ENCODE data around the gene COTL1. TPM values are rescaled to one million over a fixed set of nuclear protein-coding genes. Genes with fewer than 3 reads are reported as not detected.

Gene COTL1
- polyA plus RNA-seq, 2 of the 4 experiments (the other 2 are of a cell fraction), result 89.7 to 372 TPM

DNA sequence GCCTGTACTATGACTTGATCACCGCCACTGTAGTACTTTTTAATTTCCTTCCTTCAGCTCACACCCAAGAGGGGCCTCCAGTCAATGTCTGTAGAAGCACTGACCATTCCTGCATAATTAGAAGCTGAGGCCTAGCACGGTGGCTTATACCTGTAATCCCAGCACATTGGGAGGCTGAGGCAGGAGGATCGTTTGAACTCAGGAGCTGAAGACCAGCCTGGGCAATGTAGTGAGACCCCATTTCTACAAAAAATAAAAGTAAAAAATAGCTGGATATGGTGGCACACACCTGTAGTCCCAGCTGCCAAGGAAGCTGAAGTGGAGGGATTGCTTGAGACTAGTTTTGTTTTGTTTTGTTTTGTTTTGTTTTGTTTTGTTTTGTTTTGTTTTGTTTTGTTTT is 36.4 kb upstream of the COTL1 start:
- ChIA-PET CTCF (interaction anchor here (0.6 to 5.4 kb wide), 7 partner anchors 9 to 141 kb away, joined by 3 to 26 read pairs (median 6); no protein-coding TSS in a partner anchor), POLR2A (no interaction called here)
- ATAC-seq, result no peak
- H3K27ac ChIP-seq, result no peak overlapping the region
- H3K4me2 ChIP-seq, result no peak overlapping the region
- 83% methylated on average over 3 of the region's 3 CpGs for WGBS (ENCODE audit: missing lambda C conversion rate)
- H3K9me3 ChIP-seq, result no peaks in the 10 kb centered on the region
- no peak for DNase-seq (ENCODE audit: low read depth in 1 of 2, low spot score in 1 of 2)
- TF ChIP-seq POLR2A (IDR thresholded peaks at IDR 0.05; ENCODE audit: low read length) (no peak), FOXS1 (CRISPR knock-in tag; IDR thresholded peaks at IDR 0.05) (no peak), RAD21 (conservative IDR thresholded peaks at IDR 0.05 in 1 of 2, IDR thresholded peaks at IDR 0.05 in 1 of 2) (no peak), NR3C1 (IDR thresholded peaks at IDR 0.05) (no peak), HEYL (CRISPR knock-in tag; IDR thresholded peaks at IDR 0.05) (no peak), TP53 (CRISPR knock-in tag; IDR thresholded peaks at IDR 0.05) (no peak), KDM1A (IDR thresholded peaks at IDR 0.05; ENCODE audit: low read depth) (no peak), EHF (CRISPR knock-in tag; IDR thresholded peaks at IDR 0.05) (no peak), MYC (IDR thresholded peaks at IDR 0.05; ENCODE audit: borderline replicate concordance, low read length) (no peak), USF2 (IDR thresholded peaks at IDR 0.05) (no peak), HOXB5 (CRISPR knock-in tag; IDR thresholded peaks at IDR 0.05) (no peak), PHF8 (IDR thresholded peaks at IDR 0.05; ENCODE audit: borderline replicate concordance, low read depth) (no peak), HOXA7 (CRISPR knock-in tag; IDR thresholded peaks at IDR 0.05) (no peak), NPAS2 (CRISPR knock-in tag; IDR thresholded peaks at IDR 0.05; ENCODE audit: borderline replicate concordance) (no peak), EP300 (IDR thresholded peaks at IDR 0.05) (no peak)
- TF ChIP-seq, protein P1, sequence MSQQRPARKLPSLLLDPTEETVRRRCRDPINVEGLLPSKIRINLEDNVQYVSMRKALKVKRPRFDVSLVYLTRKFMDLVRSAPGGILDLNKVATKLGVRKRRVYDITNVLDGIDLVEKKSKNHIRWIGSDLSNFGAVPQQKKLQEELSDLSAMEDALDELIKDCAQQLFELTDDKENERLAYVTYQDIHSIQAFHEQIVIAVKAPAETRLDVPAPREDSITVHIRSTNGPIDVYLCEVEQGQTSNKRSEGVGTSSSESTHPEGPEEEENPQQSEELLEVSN (IDR thresholded peaks at IDR 0.05; ENCODE audit: borderline replicate concordance, low read depth), result no peak
- TF ChIP-seq, protein P2, sequence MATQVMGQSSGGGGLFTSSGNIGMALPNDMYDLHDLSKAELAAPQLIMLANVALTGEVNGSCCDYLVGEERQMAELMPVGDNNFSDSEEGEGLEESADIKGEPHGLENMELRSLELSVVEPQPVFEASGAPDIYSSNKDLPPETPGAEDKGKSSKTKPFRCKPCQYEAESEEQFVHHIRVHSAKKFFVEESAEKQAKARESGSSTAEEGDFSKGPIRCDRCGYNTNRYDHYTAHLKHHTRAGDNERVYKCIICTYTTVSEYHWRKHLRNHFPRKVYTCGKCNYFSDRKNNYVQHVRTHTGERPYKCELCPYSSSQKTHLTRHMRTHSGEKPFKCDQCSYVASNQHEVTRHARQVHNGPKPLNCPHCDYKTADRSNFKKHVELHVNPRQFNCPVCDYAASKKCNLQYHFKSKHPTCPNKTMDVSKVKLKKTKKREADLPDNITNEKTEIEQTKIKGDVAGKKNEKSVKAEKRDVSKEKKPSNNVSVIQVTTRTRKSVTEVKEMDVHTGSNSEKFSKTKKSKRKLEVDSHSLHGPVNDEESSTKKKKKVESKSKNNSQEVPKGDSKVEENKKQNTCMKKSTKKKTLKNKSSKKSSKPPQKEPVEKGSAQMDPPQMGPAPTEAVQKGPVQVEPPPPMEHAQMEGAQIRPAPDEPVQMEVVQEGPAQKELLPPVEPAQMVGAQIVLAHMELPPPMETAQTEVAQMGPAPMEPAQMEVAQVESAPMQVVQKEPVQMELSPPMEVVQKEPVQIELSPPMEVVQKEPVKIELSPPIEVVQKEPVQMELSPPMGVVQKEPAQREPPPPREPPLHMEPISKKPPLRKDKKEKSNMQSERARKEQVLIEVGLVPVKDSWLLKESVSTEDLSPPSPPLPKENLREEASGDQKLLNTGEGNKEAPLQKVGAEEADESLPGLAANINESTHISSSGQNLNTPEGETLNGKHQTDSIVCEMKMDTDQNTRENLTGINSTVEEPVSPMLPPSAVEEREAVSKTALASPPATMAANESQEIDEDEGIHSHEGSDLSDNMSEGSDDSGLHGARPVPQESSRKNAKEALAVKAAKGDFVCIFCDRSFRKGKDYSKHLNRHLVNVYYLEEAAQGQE (IDR thresholded peaks at IDR 0.05), result no peak
- TF ChIP-seq, protein P3, sequence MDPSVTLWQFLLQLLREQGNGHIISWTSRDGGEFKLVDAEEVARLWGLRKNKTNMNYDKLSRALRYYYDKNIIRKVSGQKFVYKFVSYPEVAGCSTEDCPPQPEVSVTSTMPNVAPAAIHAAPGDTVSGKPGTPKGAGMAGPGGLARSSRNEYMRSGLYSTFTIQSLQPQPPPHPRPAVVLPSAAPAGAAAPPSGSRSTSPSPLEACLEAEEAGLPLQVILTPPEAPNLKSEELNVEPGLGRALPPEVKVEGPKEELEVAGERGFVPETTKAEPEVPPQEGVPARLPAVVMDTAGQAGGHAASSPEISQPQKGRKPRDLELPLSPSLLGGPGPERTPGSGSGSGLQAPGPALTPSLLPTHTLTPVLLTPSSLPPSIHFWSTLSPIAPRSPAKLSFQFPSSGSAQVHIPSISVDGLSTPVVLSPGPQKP (IDR thresholded peaks at IDR 0.05; ENCODE audit: low read depth, low read length), result no peak
- peaks cover 18% of the 10 kb centered on the region; the same call in 2 of the 3 replicates for H3K4me1 ChIP-seq
- no peak for FAIRE-seq
- H3K4me3 ChIP-seq, result no peak overlapping the region

DNA sequence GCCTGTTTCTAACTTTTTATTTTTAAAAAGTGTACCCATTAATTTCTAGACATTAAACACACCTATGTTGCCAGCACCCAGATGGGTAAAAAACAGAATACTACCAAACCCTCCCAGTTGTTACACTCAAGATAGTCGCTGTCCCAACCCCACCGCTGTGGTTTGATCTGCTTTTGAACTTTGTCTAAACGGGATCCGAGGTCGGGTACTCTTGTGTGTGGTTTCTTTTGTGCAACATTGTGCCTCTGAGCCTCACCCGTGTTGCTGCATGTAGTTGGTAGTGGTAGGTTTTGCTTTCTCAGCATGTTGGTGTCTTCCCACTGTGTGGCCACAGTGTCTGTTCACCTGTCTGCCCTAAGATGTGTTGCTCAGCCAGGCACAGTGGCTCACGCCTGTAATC is 34.7 kb upstream of the COTL1 start:
- H3K9me3 ChIP-seq, result no peaks in the 10 kb centered on the region
- ChIA-PET POLR2A (interaction anchor here (0.6 kb wide), 1 partner anchor 110 kb away, joined by 3 read pairs; no protein-coding TSS in a partner anchor), CTCF (interaction anchor here (1.6 to 5.4 kb wide), 4 partner anchors 17 to 74 kb away, joined by 6 to 26 read pairs (median 6); no protein-coding TSS in a partner anchor)
- 87% methylated on average over 7 of the region's 7 CpGs for WGBS (ENCODE audit: missing lambda C conversion rate)
- H3K27ac ChIP-seq, result no peak overlapping the region
- TF ChIP-seq KDM1A (IDR thresholded peaks at IDR 0.05; ENCODE audit: low read depth) (no peak), HES2 (IDR thresholded peaks at IDR 0.05) (no peak)
- TF ChIP-seq, protein P4, sequence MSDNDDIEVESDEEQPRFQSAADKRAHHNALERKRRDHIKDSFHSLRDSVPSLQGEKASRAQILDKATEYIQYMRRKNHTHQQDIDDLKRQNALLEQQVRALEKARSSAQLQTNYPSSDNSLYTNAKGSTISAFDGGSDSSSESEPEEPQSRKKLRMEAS (IDR thresholded peaks at IDR 0.05), result no peak
- H3K4me2 ChIP-seq, result no peak overlapping the region
- no peak for DNase-seq (ENCODE audit: low read depth in 1 of 2, low spot score in 1 of 2)
- no peak overlapping the region for H3K4me3 ChIP-seq
- ATAC-seq, result no peak
- no peak for FAIRE-seq
- H3K4me1 ChIP-seq, result peaks cover 23% of the 10 kb centered on the region; the same call in 2 of the 3 replicates

Data from A549 (cell line).